IgD-negative memory B cell (primary cell): Measurements from ENCODE around the gene CAMK2B. TPM values are rescaled to one million over a fixed set of nuclear protein-coding genes. Genes with fewer than 3 reads are reported as not detected.
"Not testable (repeated sequence)": the region's sequence is repeated elsewhere in the genome, so short reads cannot be mapped to it uniquely, and the experiment has no call there.

Experiments
- H3K27ac Mint-ChIP-seq, 3 donors: one replicate each; pipeline ENCODE4 v1.8.0; 2020 to 2022; ENCODE audit warnings: mild to moderate bottlenecking in 3 of 3, mixed read lengths in 3 of 3, moderate library complexity in 1 of 3
- H3K27me3 Mint-ChIP-seq: one replicate; pipeline ENCODE4 v1.8.0; 2021; ENCODE audit warnings: mixed read lengths
- H3K36me3 Mint-ChIP-seq: one replicate; pipeline ENCODE4 v1.8.0; 2020; ENCODE audit warnings: mild to moderate bottlenecking, mixed read lengths
- H3K4me1 Mint-ChIP-seq, 3 donors: one replicate each; pipeline ENCODE4 v1.8.0; 2020 to 2022; ENCODE audit warnings: mixed read lengths in 3 of 3, mild to moderate bottlenecking in 1 of 3
- H3K4me3 Mint-ChIP-seq, 4 donors: one replicate each; pipeline ENCODE4 v1.8.0; 2020 to 2022; ENCODE audit warnings: mild to moderate bottlenecking in 4 of 4, mixed read lengths in 4 of 4, moderate library complexity in 3 of 4
- H3K9me3 Mint-ChIP-seq, 3 donors: one replicate each; pipeline ENCODE4 v1.8.0; 2020 to 2021; ENCODE audit warnings: mixed read lengths in 3 of 3, mild to moderate bottlenecking in 1 of 3
- polyA plus RNA-seq: library from polyadenylated mRNA; unstranded; fragments of 300-500 nt; fragmentation: Illumina TruSeq; gene quantifications from one replicate; pipeline ENCODE4 v1.2.3, GENCODE V29; 2021

CAMK2B gene
- polyA plus RNA-seq, 1 donor from 2014 or later: not detected

- Mint-ChIP-seq H3K27ac (no peak overlapping the region), H3K27me3 (peaks cover 5% of the 10 kb centered on the region), H3K4me3 (no peak overlapping the region), H3K9me3 (no peaks in the 10 kb centered on the region), H3K36me3 (peaks cover 5% of the 10 kb centered on the region), H3K4me1 (peaks cover 5 to 11% (median 10%) of the 10 kb centered on the region in 3 donors)
Measured at GRCh38 chr7:44172352-44172751, 153.0 kb downstream of the CAMK2B start.

DNA sequence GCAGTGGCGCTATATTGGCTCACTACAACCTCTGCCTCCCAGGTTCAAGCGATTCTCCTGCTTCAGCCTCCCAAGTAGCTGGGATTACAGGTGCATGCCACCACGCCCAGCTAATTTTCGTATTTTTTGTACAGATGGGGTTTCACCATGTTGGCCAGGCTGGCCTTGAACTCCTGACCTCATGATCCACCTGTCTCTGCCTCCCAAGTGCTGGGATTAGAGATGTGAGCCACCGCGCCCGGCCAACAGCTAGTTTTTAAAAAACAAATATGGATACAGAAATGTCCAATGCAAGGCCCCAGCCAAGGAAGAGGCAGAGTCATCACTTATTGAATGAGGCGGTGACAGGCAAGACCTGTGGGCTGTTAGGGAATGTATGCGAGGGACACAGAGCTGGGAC, 153.5 kb downstream of the CAMK2B start:
- not testable (repeated sequence) for H3K36me3 Mint-ChIP-seq, H3K27ac Mint-ChIP-seq, H3K9me3 Mint-ChIP-seq, H3K27me3 Mint-ChIP-seq, H3K4me3 Mint-ChIP-seq
- peaks cover 5 to 11% (median 10%) of the 10 kb centered on the region in 3 donors for H3K4me1 Mint-ChIP-seq

DNA sequence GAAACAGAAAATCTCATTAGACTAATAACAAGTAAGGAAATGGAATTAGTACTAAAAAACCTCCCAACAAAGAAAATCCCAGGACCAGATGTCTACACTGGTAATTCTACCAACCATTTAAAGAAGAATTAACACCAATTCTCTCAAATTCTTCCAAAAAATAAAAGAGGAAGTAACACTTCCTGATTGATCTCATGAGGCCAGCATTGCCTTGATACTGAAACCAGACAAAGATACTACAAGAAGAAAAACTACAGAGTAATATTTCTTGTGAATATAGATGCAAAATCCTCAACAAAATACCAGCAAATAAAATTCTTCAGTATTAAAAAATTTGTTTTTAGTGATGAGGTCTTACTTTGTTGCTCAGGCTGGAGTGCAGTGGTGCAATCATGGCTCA, 157.5 kb downstream of the CAMK2B start:
- Mint-ChIP-seq H3K27ac (peak overlapping the region in 1 of 3 donors; percentile 26), H3K27me3 (peaks cover 3% of the 10 kb centered on the region), H3K4me3 (no peak overlapping the region), H3K9me3 (peaks cover 0 to 10% (median 0%) of the 10 kb centered on the region in 3 donors), H3K4me1 (peaks cover 6 to 11% (median 10%) of the 10 kb centered on the region in 3 donors), H3K36me3 (no peaks in the 10 kb centered on the region)

Other genes starting within 250 kb of the CAMK2B start
- gene POLM, start 243.1 kb downstream of the CAMK2B start, polyA plus RNA-seq: 42.0 TPM
- gene AEBP1, start 221.2 kb downstream of the CAMK2B start, polyA plus RNA-seq: 3.7 TPM
- 88.5 TPM for gene POLD2, start 202.0 kb downstream of the CAMK2B start, polyA plus RNA-seq
- not detected for gene MYL7, start 184.3 kb downstream of the CAMK2B start, polyA plus RNA-seq
- gene GCK, start 136.2 kb downstream of the CAMK2B start, polyA plus RNA-seq: 0.68 TPM
- gene YKT6, start 124.6 kb downstream of the CAMK2B start, polyA plus RNA-seq: 46.3 TPM
- gene NUDCD3, start 165.1 kb upstream of the CAMK2B start, polyA plus RNA-seq: 57.4 TPM
- gene NPC1L1, start 215.7 kb upstream of the CAMK2B start, polyA plus RNA-seq: not detected
- 52.0 TPM for gene DDX56, start 248.3 kb upstream of the CAMK2B start, polyA plus RNA-seq